Stimulated activated CD4-positive, alpha-beta T cell treated with anti-CD3 and anti-CD28 coated beads, TNF-alpha, amount 100 ng/mL, for 4 hours (primary cell): ENCODE data around the gene ZMYND8.

Source experiments
- DNase-seq, 3 experiments: peaks; one replicate each; pipeline ENCODE4 v3.0.0-alpha.2; 2020; ENCODE audit warnings: low read depth in 3 of 3

ZMYND8 gene

DNA sequence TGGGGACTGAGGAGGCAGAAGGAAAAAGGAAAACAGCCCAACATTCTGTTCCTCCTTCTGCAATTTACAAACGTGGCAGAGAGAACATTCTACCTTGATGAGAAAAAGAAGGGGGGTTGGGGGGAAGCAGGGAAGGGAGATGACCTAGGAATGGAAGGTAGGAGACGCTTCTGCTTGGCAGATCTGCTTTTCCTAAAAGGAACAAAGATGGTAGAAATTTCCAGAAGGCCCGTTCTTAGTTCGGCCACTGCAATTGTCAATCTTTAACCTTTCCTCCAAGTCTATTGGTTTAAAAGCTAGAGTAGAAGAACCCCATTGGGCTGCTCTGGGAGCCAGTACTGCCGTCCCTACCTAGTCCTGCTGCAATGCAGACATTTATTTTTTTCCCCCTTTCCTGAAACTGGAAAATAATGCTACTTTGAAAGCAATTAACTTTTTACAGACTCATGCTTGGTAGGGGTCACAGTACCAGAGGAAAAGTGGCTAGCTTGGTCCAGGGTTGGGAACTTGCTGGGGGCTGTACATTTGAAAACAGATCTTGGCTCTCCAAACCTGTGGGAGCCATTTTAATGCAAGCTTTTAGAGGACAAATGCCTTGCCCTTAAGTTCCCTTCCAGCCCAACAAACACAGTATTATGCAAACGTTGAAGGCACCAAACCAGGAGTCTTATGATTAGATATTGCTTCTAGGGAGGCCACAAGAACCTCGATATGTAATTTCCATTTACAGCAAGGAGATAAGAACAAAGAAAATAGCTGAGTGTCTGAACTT is 2.6 kb downstream of the ZMYND8 start:
- DNase-seq: no peak

DNA sequence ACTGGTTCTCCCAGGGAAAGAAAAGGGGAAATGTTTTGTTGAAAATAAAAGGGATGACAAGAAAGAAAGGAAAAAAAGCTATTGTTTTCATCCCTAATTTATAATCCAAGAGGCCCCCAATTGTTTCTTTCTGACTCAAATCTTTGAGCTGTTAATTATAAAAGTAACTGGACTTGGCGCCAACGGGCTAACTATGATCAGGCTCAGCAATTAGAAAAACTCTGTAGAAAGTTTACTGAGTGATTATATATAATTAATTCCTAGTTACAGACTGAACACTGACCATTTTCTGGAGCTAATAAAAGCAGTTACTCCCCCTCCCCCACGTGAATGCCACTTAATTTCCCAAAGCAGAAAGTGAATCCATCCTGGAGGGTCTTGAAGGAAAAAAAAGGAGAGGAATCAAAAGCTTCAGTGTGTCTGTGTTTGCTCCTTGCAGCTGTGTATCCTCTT is 3.2 kb downstream of the ZMYND8 start:
- no peak for DNase-seq

DNA sequence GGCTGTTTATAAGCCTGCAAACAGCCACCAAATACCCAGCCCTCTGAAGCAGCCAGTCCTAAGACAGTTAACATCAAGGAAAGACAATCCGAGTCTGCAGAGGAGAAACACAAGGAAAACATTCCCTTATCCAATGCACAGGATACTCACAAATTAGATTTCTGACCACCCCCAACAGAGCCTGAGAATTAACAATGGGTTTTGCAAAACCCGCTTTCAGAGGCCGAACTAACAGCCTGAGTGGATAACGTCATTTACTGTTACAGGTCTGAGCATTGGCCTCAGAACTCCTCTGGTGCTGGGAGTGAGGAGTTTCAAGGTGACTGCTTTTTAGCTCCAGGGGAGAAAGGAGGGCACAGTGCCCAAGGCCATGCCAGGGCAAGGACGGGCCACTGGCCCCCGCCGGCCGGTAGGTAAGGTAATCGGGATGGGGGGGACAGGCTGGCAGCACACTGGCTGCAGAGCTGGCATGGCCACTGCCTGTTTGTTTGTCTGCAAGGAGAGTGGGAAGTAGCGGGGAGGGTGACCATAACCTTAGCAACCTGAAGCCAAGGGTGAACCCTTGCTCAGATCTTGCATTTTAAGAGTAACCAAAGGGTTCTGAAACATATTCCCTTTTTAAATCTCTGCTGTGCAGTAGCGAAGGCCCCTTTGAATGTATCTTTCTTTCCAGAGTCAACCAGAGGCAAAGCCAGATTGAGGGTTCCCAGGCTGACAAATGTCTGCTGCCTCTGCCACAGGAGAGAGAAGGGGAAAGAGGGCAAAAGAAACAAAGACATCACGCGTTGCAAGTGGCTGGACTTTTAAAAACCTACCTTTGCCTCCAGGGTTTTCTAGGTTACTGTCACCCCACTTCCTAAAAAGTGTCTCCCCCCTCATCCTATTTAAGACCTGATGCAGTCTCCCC is 3.9 kb downstream of the ZMYND8 start:
- no peak for DNase-seq

DNA sequence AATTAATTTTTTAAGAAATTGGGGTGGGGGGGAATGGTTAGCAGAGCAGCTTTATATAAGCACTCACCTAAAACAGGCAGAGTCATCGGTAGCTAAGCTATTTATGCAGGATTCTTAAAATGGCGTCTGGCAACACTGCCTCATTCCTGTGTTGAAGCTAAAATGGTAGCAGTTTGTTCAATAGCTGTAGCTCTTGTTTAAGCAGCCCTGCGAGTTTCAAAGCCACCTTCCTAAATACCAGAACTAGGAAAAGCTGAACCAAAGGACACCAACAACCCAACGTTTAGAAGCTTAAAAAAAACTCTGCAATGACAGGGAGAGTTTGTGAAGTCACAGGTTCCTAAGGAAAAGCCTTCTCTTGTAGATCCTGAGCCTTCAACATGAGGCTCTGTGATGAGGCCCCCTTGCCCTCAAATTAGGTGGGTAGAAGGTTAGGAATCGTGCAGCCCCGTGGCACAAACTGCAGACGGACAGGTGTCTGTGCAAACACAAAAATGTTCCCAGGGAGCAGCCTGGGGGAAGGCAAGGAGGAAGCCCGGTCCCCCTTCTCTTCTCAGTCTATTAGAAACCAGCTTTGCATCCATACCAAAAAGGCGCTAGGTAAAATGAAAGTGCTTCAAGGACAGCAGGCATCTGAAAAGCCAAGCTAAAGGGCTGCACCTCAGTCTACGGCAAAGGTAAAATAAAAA is 4.7 kb downstream of the ZMYND8 start:
- DNase-seq: no peak

DNA sequence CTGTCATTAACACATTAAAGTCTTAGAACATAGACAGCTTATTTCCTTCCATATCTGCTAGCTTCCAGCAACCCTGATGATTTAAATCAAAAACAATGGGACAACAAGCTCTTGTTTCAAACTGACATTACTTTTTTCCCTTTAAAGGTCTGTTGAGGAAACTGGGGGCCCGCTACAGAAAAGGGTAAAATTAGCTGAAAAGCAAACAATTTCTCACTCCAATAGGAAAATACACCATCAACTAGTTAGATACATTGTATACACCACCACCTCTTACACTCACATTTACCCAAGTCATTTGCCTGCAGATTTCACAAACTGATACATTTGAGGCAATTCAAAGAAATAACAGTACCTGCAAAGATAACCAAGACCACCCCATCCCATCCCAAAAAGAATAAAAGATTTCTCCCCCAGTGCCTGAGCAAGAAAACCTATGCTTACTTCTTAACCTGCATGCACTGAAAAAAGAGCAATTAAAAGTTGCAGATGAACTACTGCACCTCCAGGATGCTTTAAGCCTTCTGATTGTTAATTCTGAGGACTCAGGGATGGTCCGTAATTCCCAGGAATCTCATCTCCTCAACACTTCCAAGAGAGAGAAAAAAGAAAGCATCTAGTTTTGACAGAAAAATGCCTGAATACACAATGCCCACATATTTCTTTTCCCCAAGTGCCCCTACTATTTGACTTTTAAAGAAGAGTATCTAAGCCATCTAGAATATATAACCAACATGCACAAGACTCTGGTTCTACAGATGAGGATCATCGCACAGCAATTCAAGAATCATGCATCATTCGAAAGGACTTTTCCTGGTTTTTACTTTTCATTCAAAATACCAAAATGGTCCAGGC is 5.6 kb downstream of the ZMYND8 start:
- DNase-seq: no peak

DNA sequence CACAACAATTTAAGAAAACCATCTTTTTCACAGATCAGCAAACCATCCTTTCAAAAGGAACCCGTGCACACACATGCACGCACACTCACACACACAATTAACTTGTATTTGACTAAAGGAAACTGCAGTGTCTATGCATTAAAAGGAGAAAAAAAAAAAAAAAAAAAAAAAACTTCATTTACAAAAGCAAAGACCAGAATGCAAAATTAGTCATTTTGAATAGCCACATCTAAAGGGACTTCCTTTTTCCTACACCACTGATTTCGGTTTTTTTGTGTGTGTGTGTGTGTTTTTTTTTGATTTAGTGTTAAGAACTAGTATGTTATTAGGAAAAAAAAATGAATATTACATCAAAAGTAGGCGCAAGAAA is 6.3 kb downstream of the ZMYND8 start:
- DNase-seq: no peak

DNA sequence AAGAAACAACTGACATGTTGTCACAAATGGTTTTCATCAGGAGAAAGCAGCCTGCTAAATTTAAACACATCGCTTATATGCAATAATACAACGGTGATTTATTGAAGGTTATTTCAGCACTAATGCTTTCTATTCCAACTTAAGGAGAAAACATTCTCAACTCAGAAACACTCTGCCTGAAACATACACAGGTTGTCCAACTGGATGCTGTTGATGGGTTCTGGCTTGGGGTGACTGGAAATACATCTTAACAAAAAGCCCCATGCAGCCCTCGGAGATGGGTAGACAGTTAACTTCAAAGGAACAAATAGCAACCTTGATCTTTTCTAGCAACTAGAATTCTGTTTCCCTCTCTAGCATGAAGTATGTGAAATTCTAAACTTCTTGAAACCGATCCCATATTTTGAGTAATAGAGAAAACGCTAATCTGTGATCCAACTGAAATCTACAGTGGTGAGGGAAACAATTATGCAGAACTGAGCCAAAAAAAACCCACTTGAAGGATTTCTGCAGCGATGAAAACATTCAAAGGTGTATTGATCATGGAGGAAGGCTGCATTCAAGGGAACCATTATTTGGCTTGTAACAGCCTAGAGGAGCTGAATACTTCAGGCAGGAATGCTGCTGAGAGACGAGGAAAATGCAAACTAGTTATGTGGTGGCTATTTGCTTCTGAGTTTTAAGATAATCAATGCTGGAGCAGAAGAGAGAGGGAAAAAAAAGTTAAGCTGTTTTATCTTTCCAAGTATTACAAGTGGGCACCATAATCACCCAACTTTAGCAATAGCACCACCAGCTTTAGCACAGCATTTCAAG is 6.9 kb downstream of the ZMYND8 start:
- no peak for DNase-seq

DNA sequence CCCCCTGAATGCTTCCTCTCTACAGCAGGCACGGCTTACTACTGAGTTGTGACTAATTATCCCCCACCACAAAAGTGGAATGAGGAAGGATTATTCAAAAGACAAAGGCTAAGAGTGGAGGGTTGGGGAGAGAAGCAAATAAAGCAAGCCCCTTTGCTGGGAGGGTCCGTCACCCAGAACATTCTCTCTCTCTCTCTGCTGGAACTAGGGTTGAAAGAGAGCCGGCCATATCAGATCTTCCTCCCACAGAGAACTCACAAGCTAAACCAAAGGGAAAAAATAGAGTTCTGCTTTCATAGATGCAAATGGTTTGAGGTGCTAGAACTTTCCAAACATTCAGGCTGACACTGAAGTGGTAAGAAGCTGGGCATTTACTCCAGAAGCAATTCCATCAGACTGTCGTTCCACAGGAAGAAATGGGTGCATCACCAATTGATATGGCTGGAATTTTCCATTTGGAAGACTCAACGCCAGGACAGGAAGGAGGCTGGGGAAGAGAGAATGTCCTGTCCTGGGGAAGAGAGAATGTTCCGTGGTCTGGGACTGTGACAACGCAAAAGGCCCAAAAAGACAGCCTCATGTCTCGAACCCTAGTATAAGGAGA is 7.9 kb downstream of the ZMYND8 start:
- no peak for DNase-seq

DNA sequence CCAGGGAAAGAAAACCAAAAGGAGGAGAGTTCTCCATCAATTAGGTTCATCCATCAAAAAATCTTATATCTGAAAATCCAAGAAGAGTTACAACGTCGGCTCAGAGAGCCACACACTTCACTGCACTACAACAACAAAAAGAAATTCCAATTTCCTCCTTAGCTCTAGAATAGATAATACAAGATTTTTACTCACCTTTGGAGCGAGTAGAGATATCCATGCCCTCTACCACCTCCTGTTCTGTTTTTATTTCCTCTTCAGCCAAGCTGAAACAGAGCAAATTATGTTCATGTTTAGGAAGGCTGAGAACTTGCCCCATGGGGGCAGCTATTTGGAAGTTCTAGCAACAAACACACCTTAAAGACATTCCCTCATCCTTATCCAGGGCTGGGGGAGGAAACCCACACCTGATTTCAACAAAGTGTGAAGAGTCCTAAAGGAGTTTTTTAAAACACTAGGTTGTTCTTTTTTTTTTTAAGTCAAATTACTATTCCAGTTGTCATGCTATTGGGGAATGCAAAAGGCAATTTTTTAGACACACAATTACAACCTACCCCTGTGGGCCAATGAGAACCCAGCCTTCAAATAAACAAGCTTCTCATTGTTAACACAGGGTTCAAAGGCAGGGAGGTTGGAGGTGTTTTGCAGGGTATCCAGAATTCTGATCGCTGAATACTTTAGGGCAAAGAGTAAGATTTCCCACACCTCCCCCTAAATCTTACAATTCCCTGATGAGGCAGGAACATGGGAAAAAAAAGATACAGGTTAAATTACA is 8.7 kb downstream of the ZMYND8 start:
- DNase-seq: no peak

DNA sequence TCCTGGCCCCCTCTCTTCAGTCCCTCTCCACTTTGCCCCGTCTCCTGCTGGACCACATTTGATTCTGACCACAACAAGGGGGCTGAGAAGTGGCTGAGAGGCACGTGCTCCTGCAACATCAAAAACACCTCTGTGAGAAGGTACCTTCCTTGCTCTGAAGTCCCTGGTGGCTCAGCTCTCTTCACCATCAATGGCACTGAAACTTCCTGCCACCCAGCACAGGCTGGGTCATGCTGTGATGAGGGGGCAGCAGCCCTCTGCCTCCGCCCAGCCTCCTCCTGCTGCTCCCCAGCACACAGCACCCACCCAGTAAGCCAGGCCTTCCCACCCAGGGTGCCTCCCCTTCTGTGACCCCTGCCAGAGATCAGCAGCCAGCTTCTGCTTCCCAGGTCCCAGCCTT is 10.3 kb downstream of the ZMYND8 start:
- no peak for DNase-seq

DNA sequence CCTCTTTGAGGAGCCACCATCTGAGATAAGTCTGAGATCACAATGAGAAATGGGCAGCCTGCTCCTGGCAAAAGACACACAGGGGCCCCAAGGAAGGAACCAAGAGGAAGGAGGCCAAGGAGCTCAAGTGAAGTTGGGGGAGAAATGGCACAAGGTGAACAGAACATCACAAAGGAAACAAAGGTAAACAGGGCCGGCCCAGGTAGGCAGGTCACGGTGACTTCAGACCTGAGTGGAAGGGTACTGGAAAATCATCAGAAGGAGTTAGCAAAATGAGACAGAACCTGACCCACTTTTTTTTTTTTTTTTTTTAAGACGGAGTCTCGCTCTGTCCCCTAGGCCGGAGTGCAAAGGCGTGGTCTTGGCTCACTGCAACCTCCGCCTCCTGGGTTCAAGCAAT is 11.3 kb downstream of the ZMYND8 start:
- DNase-seq: no peak

DNA sequence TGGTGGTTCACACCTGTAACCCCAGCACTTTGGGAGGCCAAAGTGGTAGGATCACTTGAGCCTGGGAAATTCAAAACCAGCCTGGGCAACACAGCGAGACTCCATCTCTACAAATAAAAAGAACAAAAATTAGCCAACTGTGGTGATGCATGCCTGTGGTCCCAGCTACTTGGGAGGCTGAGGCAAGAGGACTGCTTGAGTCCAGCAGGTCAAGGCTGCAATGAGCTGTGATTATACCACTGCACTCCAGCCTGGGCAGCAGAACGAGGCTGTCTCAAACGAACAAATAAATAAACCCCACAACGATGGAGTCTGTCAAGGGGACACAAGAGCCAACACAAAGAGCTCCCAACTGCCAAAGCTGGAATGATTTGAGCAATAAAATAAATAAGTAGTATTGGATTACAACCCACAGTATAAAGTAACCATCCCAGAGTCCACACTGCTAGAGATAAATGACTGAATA is 13.5 kb downstream of the ZMYND8 start:
- no peak for DNase-seq

DNA sequence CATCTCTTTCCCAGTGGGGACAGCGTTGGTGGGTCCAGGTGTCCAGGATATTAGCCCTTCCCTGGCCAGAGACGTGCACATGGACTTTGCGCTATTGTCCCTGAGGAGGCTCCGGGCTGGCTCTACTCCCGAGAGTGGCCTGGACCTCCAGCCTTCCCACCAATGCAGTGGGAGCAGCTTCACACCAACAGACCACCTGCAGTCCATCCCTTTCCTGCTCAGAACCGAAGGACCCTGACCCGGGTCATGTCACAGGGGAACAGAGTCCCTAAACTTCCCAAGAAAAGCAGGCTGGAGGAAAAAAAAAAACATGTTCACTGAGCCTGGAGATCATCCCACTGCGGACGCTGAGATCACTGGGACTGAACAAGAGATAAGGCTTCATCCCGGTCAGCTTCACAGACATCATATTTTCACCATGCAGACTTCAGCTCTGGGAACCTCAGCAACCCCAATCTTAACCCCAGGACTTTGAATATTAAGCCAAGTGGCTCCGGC is 18.3 kb downstream of the ZMYND8 start:
- no peak for DNase-seq

DNA sequence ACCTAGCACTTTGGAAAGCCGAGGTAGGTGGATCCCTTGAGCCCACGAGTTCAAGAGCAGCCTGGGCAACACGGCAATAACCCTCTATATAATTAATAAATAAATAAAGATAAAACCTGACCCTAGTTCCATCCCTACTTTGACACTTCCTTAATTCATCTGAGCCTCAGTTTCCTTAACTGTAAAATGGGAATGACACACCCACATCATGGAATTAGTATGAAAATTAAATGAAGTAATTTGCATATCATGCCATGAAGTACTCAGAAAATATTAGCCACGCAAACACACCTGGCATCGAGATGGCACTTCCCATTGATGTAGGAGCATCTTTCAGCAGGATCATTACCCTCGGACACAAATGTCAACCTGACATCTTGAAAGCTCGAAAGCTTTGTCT is 19.1 kb downstream of the ZMYND8 start:
- DNase-seq: no peak

DNA sequence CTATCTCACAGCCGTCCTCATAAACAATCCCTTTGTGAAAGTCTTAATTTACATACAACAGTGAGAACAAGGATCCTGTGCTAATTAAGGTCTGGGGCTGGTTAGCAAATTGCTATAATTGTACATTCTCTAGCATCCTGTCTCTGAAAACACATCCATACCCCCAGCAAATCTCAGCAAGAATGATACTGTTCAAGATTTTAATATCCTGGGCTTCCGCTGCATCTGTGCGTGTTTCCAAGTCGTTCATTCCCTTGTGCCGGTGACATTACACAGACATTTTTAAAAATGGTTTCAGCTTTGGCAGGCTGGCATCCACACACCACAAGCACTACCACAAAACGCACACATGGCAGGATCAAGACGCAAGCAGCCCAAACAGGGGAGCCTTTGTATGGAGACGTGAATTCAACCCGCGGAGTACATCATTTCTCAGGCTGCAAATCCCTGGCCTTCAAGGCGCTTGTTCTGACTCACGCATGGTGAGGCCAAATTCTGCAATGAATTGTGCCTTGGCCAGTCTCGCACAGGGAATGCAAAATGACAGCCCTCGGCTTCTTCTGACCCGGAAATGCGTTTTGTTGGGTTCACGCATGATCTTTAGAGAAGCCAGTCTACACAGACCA is 20.3 kb downstream of the ZMYND8 start:
- no peak for DNase-seq

DNA sequence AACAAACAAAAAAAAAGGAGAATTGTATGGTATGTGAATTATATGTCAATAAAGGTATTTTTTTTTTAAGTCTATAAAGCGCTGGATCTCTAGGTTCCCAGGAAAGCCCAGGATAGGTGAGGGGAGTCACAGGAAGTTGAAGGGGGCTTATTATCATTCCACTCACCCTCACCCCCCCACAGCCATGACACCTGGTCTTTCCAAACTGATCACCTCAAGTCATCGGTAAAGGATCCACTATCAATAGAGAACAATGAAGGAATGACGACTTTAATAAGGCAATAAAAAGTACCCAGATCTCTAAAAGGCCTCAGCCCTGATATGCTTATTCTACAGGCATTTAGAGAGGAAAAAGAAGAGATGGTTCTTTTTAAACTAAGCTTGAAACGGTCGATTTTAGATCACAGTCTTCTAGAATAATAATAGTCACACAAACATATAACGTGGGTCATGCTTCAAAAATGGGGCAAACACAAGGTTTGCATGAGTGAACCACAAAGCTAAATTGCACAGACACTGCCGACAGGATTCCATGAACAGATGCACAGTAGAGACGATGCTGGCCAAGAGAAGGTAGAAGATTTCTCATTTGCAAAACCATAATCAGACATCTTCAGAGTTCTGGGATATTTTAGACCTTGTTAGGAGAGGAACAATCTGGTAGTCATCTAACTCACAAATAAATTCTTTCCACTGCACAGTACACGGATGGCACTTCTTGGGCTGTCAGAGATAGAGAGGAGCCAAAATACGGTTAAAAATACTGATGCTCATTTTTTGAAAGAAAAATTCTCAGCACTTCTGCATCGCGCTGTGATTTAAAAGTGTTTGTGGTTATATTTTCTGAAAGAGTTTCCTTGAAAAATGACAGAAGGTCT is 21.0 kb downstream of the ZMYND8 start:
- no peak for DNase-seq

DNA sequence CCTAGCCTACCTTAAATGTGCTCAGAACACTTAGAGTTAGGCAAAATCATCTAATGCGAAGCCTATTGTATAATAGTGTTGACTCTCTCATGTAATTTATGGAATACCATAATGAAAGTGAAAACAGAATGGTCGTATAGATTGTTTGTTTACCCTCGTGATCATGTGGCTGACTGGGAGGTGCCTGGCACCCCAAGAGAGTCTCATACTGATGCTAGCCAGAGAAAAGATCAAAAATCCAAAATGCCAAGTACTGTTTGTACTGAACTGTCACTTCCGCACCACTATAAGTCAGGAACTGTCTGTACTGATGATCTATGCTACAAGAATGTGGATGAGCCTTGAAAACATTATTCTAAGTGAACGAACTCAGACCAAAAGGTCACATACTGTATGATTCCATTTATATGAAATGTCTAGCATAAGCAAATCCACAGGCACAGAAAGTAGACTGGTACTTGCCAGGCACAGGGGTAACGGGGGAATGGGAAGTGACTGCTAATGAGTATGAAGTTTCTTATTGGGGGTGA is 22.4 kb downstream of the ZMYND8 start:
- no peak for DNase-seq
